Right ventricle myocardium inferior (tissue), 1 donor: ENCODE results near the gene SOCS1. TPM values are rescaled to one million over a fixed set of nuclear protein-coding genes. Genes with fewer than 3 reads are reported as not detected.
A peak's percentile ranks its signal among the peaks of the same experiment; 100 is the strongest.

Experiments
- ATAC-seq: fragments of 200-7000 bp; cut with Tn5 transposase; one replicate; pipeline ENCODE4 v1.9.1; 2020; ENCODE audit warnings: mild to moderate bottlenecking, moderate library complexity
- DNase-seq: peaks from one replicate; pipeline ENCODE4 v3.0.0; 2021; ENCODE audit errors: missing footprints
- intact Hi-C: fragments of 100-400 bp; cut with DNase I; formaldehyde crosslinking; loops from one replicate; pipeline ENCODE4 v1.11.0; 2022
- total RNA-seq: library from RNA; stranded (reverse); fragmentation: NEBNext Ultra II Directional; extraction: Animal tissue kit (Norgen Biotek cat#: 25700); gene quantifications from one replicate; pipeline ENCODE4 v1.2.1, GENCODE V29; 2021
- donor health status: DM: no; HTN: yes; CAD: no; lungs with severe emphysema.

The SOCS1 gene
- total RNA-seq, 1 donor from 2014 or later: 6.0 TPM

DNA sequence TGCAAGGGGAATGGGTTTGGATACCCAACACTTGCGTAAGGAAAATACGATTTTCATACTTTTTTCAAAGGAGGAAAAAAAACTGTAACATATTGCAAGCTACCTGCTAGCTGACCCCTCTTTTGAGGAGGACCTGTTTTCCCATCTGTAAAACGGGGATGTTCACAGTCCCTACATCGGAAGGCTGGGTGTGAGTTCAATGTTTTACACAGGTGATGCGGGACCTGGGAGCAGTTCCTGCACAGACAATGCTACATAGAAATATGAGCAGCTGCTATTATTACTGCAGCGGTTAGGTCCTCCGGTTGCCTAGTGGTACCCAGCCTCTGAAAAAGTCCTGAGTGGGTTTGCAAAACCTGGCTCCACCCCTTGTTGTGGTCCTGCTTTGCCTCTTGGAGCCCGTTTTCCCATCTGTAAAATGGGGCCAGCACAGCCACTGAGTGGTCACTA, 3.5 kb downstream of the SOCS1 start:
- DNase-seq (no peak), ATAC-seq (no peak)
- intact Hi-C loops: loop anchor here (10.0 kb wide), 1 partner anchor 508 kb away; the partner anchor contains the start of gene NUBP1

DNA sequence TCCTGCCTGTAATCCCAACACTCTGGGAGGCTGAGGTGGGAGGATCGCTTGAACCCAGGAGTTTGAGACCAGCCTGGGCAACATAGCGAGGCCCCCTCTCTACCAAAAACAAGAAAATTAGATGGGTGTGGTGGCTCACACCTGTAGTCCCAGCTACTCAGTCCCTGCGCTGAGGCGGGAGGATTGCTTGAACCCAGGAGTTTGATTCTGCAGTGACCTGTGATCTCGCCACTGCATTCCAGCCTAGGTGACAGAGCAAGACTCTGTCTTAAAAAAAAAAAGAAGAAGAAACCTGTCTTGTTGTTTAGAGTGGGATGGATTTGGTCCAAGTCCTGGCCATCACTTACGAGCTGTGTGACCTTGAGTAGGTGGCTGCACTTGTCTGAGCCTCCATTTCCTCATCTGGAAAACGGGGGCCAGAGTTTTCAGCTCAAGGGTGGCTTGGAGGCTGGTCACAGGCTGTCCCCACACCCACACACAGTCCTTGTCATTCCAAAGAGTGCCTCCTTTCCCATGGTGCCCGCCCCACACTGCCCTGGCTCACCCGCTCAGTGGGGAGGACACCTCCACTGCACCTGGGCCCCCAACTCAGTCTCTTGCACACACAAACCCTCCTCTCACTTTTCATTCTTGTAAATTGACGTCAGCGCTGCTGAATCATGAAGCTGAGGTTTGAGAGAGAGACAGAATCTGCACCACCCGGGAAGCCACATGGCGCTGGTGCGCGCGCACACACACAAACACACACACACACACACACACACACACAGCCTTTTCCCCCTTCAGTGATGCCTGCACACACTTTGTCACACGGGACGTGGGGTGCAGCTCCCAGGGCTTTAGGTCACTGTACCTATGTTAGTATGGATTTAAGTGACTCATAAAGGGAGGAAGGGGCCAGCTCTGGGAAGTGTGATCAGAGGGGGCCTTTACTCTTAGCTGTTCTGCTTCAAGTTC, 4.2 kb downstream of the SOCS1 start:
- DNase-seq: no peak
- intact Hi-C loops: loop anchor here (10.0 kb wide), 1 partner anchor 507 kb away; the partner anchor contains the start of gene NUBP1
- no peak for ATAC-seq

DNA sequence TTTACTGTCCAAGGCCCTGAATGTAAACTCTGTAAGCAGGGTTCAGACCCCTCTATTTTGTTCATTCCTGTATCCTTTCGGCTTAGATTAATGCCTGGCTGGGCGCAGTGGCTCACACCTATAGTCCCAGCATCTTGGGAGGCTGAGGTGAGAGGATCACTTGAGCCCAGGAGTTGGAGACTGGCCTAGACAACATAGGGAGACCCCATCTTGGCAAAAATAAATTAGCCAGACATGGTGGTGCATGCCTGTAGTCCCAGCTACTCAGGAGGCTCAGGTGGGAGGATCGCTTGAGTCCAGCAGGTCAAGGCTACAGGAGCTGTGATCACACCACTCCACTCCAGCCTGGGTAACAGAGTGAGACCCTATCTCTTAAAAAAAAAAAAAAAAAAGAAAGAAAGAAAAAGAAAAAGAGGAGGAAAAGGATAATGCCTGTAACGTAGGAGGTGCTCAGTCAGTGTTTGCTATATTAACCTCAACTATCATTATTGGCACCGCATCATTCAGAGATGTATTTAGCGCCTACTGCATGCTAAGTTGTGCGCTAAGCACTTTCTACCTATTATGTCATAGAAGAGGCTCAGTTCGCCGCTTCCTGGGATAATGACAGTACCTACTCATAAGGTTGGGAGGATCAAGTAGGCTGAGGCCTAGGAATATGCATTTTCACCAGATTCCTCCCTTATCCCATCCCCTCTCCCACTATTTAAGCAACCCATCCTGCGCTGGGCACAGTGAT, 5.0 kb downstream of the SOCS1 start:
- ATAC-seq: no peak
- intact Hi-C loops: loop anchor here (10.0 kb wide), 1 partner anchor 506 kb away; the partner anchor contains the start of gene NUBP1
- no peak for DNase-seq

DNA sequence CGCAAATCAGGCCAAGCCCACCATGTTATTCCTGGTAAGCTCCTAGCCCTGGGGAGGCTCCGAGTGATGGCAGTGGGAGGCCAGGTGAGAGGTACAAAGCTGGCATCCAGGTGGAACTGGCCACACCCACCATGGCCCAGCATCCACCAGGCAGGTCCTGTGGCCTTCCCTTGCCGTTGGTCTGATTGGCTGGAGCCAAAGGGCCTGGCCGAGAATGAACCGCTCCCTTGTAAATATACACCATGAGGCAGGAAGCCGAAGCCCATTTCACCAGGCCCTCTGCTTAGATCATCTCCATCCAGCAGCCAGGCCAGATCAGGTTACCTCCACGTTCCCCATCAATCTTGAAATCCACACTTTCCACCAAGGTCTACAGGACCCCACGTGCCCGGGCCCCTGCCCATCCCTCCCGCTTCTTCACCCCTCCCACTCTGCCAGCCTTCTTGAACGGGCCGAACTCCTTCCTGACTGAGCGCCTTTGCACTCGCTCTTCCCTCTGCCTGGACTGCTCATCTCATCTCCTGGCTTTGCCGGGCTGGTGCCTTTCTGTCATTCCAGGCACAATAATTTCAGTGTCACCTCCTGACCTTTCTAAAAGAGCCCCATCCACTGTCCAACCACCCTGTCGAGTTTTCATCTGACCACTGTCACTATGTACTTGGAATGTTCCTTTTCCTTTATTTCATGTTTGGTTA, 5.8 kb downstream of the SOCS1 start:
- no peak for DNase-seq
- intact Hi-C loops: loop anchor here (10.0 kb wide), 1 partner anchor 505 kb away; the partner anchor contains the start of gene NUBP1
- ATAC-seq: peak; percentile 2

DNA sequence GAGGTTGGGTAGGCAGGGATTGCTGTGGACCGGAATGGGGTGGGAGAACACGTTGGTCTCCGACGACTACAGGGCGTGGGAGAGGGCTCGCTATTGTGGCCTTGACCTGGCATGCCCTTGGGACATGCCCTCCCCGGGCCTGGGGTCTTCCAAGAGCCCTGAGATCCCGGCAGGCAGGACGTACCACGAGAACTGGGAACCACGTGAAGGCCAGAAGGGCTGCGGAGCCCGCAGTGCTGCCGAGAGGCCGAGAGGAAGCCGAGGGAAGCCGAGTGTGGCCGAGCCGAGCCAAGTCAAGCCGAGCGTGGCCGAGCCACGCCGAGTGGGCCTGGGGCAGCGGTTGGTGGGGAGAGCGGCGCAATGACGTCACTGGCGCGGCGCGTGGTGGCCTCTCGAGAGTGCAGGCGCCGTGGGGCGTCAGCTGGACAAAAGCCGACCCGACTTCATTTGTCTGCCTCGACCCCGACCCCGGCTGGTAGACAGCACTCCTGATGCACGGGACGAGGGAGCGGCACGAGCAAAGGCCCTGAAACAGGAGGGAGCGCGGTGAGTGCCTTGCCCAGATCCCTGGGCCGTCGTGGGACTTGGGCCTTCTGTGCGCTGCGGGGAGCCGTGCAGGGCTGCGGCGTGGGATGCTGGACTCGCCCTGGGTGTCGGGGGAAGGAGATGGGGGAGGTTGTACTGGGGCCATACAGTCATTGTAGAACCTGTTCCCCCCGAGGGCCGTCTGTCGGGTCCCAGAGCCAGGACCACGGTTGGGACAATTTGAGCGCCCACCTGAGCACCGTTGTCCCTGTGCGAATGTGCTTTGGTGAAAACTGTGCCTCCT, 6.6 kb downstream of the SOCS1 start:
- ATAC-seq (no peak), DNase-seq (no peak)
- intact Hi-C loops: loop anchor here (10.0 kb wide), 1 partner anchor 505 kb away; the partner anchor contains the start of gene NUBP1

DNA sequence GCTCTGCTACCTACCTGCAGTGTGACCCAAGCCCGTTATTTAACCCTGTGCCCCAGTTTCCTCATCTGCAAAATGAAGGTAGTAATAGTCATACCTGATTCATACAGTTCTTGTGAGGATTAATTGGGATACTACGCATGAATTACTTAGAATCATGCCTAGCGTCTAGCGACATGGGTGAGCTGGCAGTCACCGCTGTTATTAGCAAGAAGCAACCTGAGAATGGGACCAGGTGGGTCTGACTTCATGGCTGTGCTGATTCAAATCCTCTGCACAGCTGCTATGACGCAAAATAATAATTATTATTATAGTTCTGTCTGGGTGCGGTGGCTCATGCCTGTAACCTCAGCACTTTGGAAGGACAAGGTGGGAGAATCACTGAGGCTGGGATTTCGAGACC, 7.9 kb downstream of the SOCS1 start:
- intact Hi-C loops: no loop called here
- no peak for ATAC-seq
- DNase-seq: no peak

DNA sequence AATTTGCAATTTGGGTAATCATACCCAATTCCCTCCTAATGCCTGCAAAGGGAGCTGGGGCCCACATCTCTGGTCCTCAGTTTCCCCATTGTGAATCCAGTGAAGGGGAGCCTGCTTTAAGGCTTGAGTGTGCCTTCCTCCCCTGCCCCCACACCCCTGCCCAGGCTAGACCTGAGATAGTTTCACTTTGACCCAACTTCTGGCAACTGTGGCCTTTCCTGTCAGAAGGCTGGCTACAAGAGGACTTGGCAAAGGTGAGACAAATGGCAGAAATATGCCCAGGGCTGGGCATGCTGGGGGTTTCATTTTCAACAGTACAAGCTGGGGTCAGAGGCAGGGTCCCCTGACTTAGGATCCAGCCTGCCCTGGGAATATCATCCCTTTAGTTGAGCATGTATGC, 10.0 kb downstream of the SOCS1 start:
- intact Hi-C loops: no loop called here

DNA sequence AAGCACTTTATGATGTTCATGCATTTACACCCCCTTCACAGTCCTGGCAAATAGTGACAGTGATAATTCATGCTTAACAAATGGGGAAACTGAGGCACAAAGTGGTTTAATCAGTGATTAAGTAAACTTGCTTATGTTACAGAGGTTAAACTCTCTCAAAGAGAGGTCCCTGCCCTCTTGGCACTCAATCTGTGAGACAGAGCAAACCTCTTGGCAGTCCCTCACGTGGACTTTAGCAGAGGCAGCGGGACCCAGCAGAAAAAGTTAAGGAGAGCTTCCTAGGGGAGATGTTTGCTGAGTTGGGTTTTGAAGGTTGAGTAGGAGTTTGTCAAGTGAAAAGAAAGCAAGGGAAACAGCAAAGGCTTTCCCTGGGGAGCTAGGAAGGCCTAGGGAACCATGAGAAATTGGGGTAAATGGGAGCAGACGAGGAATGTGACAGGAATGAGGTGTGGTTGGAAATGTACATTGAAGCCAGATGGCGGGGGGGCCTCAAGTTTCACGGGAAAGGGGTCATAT, 10.7 kb downstream of the SOCS1 start:
- DNase-seq (no peak), ATAC-seq (no peak)
- intact Hi-C loops: no loop called here

More for the DNA sequence above, 10.0 kb downstream of the SOCS1 start:
- ATAC-seq: no peak
- DNase-seq: no peak

DNA sequence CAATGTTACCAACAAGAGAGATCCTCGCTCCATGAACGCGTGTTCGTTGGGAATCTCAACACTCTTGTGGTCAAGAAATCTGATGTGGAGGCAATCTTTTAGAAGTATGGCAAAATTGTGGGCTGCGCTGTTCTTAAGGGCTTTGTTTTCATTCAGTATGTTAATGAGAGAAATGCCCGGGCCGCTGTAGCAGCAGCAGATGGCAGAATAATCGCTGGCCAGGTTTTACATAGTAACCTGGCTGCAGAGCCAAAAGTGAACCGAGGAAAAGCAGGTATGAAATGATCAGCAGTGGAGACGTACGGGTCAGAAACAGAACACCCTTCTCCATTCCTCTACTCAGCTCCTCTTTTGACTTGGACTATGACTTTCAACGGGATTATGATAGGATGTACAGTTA, 13.3 kb downstream of the SOCS1 start:
- intact Hi-C loops: no loop called here
- ATAC-seq (no peak), DNase-seq (no peak)

DNA sequence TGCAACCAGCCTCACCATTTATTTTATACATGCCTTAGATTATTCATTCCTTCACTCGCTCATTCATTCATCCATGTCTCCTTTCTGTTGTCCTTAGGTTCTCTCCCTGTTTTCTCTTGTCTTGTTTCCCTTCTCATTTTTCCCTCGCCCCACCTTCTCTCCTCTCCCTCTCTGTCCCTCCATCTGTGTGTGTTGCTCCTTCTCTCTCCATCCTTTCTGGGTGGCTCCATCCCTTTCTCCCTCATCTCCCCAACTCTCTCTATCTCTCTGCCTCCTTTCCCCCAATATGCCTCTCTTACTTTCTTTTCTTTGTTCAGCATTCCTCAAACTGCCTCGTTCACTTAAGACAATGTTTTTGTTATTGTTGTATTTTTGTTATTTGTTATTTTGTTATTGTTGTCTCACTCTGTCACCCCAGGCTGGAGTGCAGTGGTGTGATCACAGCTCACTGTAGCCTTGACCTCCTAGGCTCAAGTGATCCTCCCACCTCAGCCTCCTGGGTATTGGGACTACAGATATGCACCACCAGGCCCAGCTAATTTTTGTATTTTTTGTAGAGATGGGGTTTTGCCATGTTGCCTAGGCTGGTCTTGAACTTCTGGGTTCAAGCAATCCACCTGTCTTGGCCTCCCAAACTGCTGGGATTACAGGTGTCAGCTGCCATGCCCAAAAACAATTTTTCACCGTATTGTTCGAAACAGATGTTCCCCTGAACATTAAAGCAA, 14.4 kb downstream of the SOCS1 start:
- ATAC-seq (no peak), DNase-seq (no peak)
- intact Hi-C loops: no loop called here

DNA sequence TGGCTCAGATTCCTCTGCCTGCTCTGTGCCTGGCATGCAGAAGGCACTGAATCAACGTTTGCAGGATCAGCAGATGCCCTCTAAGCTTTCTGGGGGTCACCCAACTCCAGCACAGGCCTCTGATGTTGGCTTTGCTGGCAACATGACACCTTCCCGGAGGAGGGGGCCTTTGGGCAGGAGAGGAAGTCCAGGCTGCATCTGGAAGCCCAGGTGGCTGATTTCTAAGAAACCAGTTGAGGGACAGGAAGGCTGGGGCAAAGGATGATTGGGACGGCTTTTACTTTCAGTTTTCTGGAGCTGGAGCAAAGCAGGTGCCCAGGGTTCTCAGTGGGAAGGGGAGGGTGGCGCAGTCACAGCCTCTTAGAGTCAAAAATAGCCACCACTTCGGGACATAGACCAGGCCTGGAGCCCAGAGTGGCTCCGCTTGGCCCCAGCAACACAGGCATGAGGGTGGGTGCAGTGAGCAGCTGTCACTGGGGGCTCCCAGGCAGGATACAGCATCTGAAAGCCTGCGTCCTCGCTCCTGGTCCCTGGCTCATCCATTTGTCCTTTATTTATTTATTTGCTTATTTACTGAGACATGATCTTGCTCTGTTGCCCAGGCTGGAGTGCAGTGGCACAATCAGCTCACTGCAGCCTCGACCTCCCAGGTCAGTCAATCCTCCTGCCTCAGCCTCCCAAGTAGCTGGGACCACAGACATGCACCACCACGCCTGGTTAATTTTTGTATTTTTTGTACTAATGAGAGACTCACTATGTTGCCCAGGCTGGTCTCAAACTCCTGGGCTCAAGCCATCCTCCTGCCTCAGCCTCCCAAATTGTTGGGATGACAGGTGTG, 15.1 kb downstream of the SOCS1 start:
- intact Hi-C loops: no loop called here
- DNase-seq: no peak

DNA sequence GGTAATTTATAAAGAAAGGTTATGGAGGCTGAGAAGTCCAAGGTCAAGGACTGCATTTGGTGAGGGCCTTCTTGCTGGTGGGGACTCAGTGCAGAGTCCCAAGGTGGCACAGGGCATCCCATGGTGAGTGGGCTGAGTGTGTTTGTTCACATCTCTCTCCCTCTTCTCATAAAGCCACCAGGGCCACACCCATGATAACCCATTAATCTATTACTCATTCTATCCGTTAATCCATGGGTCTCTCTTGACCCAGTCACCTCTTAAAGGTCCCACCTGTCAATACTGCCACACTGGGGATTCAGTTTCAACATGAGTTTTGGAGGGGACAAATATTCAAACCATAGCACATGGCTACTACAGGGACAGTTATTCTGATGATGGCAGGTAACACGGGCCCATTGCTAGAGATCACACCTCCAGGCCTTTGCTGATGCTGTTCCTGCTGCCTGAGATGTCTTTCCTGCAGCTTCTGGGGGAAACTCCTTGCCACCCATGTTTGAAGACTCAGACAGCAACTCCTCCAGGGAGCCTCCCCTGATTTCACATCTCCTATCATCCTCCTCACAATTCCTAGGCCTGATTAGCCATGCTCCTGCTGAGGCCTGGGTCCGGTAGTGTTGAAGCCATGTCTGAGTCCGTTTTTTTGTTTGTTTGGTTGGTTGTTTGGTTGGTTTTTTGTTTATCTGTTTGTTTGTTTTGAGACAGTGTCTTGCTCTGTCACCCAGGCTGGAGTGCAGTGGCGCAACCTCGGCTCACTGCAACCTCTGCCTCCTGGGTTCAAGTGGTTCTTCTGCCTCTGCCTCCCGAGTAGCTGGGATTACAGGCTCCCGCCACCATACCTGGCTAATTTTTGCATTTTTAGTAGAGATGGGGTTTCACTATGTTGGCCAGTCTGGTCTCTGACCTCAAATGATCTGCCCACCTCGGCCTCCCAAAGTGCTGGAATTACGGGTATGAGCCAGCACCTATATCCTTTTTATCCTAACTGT, 16.1 kb downstream of the SOCS1 start:
- ATAC-seq (peak; percentile 7), DNase-seq (no peak)
- intact Hi-C loops: no loop called here

More for the DNA sequence above, 15.1 kb downstream of the SOCS1 start:
- peak; percentile 95 for ATAC-seq

DNA sequence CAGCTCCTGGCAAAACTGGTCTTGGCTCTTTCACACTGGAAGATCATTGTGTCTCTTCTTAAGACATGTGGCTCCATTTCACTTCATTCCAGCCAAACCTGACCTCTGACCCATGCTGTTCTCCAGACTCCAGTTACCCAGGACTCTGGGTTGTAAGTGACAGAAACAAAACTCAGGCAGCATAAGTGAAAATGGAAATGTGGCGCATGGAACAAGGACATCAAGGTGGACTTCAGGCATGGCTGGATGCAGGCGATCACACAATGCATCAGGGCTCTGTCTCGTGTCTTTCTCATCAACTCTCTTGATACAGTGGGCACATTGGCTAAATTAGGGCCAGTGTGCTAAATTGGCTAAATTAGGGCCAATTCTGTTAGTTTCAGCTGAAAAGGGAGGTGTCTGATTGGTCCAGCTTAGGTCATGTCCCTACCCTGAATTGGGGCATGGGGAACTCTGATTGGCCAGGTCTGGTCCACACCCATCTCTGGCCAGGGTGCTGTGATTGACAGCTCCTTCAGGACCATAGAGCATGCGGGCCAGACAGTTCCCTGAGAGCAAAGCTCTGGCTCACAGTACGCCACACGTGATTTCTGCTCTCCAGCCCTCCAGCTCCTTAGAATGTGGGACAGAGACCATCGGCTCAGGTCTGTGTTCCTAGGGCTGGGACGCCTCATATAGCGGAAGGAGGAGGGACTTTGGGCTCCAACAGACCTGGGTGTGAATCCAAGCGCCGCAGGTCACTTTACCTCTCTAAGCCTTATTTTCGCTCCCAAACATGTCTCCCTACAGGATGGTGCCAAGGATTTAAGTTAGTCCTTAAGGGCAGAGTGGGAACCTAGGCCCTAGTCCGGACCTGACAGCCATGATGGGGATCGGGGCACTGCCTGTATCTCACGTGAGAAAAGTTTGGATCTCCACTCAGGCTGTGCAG, 17.5 kb downstream of the SOCS1 start:
- intact Hi-C loops: no loop called here
- no peak for ATAC-seq
- DNase-seq: no peak
